WTC11 (cell line): ENCODE data around the gene XIST. TPM values are rescaled to one million over a fixed set of nuclear protein-coding genes. Genes with fewer than 3 reads are reported as not detected.

Experiments
- ATAC-seq: fragments of 200-7000 bp; cut with Tn5 transposase; 2 replicates; pipeline ENCODE4 v1.10.0; 2021; ENCODE audit warnings: mild to moderate bottlenecking, moderate library complexity
- CTCF ChIA-PET: fragments of 300-600 bp; sonication (Branson Sonifier 250); formaldehyde crosslinking; loops from one replicate; lab custom pipeline; 2021; ENCODE audit warnings: antibody characterized with exemption; lab: Charles Lee
- POLR2A ChIA-PET: fragments of 350-600 bp; sonication (Branson Sonifier 250); formaldehyde crosslinking; loops from one replicate; lab custom pipeline; 2021; ENCODE audit warnings: antibody characterized with exemption; lab: Charles Lee
- DNase-seq: peaks from one replicate; pipeline ENCODE4 v3.0.0; 2021; ENCODE audit warnings: low spot score
- H3K27ac Mint-ChIP-seq: 2 replicates; pipeline ENCODE4 v1.8.0; 2021; ENCODE audit warnings: mixed read lengths
- H3K27me3 Mint-ChIP-seq: 2 replicates; pipeline ENCODE4 v1.8.0; 2021; ENCODE audit warnings: low read depth, mild to moderate bottlenecking, moderate library complexity, mixed read lengths
- H3K36me3 Mint-ChIP-seq: 2 replicates; pipeline ENCODE4 v1.8.0; 2021; ENCODE audit warnings: mixed read lengths
- H3K4me1 Mint-ChIP-seq: 2 replicates; pipeline ENCODE4 v1.8.0; 2022; ENCODE audit warnings: mixed read lengths
- H3K4me3 Mint-ChIP-seq: 2 replicates; pipeline ENCODE4 v1.8.0; 2021; ENCODE audit warnings: mild to moderate bottlenecking, moderate library complexity, mixed read lengths
- H3K9me3 Mint-ChIP-seq: 2 replicates; pipeline ENCODE4 v1.8.0; 2021; ENCODE audit warnings: mixed read lengths
- ARID4B ChIP-seq: sonication (generic); formaldehyde crosslinking; IDR thresholded peaks from 2 replicates; pipeline ENCODE4 v1.8.0; 2023; ENCODE audit warnings: missing genetic modification reagents, mild to moderate bottlenecking, borderline replicate concordance
- CREB1 ChIP-seq: sonication (generic); formaldehyde crosslinking; IDR thresholded peaks from 2 replicates; pipeline ENCODE4 v1.8.0; 2023; ENCODE audit warnings: mild to moderate bottlenecking, missing genetic modification reagents
- CTCF ChIP-seq: fragments of 200-600 bp; IDR thresholded peaks from 2 replicates; pipeline ENCODE4 v1.8.0; 2022; ENCODE audit warnings: antibody characterized with exemption
- GABPB1 ChIP-seq: sonication (generic); formaldehyde crosslinking; IDR thresholded peaks from 2 replicates; pipeline ENCODE4 v1.8.1; 2023; ENCODE audit warnings: mild to moderate bottlenecking, missing genetic modification reagents
- IRF1 ChIP-seq: sonication (generic); formaldehyde crosslinking; IDR thresholded peaks from 2 replicates; pipeline ENCODE4 v1.8.0; 2023; ENCODE audit warnings: missing genetic modification reagents
- STAT6 ChIP-seq: sonication (generic); formaldehyde crosslinking; conservative IDR thresholded peaks from 2 replicates; pipeline ENCODE4 v1.8.1; 2023; ENCODE audit warnings: mild to moderate bottlenecking, low read depth, missing genetic modification reagents, moderate library complexity
- TCF7 ChIP-seq: sonication (generic); formaldehyde crosslinking; IDR thresholded peaks from 2 replicates; pipeline ENCODE4 v1.8.0; 2022; ENCODE audit warnings: mild to moderate bottlenecking, low read depth, missing genetic modification reagents, moderate library complexity
- ZNF219 ChIP-seq: sonication (generic); formaldehyde crosslinking; IDR thresholded peaks from 2 replicates; pipeline ENCODE4 v1.8.0; 2023; ENCODE audit warnings: missing genetic modification reagents, mild to moderate bottlenecking, borderline replicate concordance
- ZNF317 ChIP-seq: sonication (generic); formaldehyde crosslinking; IDR thresholded peaks from 2 replicates; pipeline ENCODE4 v1.8.1; 2023; ENCODE audit warnings: low read depth, mild to moderate bottlenecking, moderate library complexity, missing genetic modification reagents, borderline replicate concordance
- ZNF396 ChIP-seq: fragments of 250-450 bp; sonication (Bioruptor Pico); IDR thresholded peaks from 2 replicates; pipeline ENCODE4 v1.8.0; 2021; ENCODE audit warnings: mild to moderate bottlenecking, moderate library complexity, borderline replicate concordance
- total RNA-seq: library from RNA; stranded (reverse); gene quantifications from 3 replicates; pipeline ENCODE4 v1.2.3, GENCODE V29; 2021
- TF ChIP-seq, protein P1 (sequence below): sonication (generic); formaldehyde crosslinking; IDR thresholded peaks from 2 replicates; pipeline ENCODE4 v1.8.1; 2022; ENCODE audit warnings: low read depth, mild to moderate bottlenecking, moderate library complexity, missing genetic modification reagents, borderline replicate concordance

XIST gene
- total RNA-seq, 1 experiment from 2014 or later: 0.77 TPM

DNA sequence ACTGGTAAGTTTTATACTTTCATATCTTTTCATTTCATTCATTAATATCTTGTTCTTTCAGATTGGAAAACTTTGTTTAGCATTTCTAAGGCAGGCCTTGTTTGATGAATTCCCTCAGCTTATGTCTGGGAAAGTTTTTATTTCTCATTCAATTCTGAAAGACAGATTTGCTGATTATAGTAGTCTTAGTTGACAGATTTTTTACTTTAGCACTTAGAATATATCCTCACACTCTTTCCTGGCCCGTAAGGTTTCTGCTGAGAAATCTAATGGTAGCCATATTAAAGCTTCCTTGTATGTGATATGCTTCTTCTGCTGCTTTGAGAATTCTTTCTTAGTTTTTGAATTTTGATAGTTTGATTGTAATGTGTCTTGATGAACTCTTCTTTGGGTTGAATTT lies 7.1 kb upstream of the XIST start:
- POLR2A ChIA-PET: no interaction called here
- Mint-ChIP-seq H3K4me3 (no peak overlapping the region), H3K9me3 (peaks cover 14% of the 10 kb centered on the region), H3K4me1 (peaks cover 16% of the 10 kb centered on the region), H3K27ac (no peak overlapping the region), H3K27me3 (no peaks in the 10 kb centered on the region), H3K36me3 (peaks cover 15% of the 10 kb centered on the region)
- no peak for TF ChIP-seq ZNF219 (CRISPR knock-in tag)
- TF ChIP-seq IRF1: no peak
- TF ChIP-seq TCF7 (CRISPR knock-in tag): no peak
- no peak for TF ChIP-seq GABPB1
- TF ChIP-seq ZNF317 (CRISPR knock-in tag): no peak
- TF ChIP-seq, protein P1, sequence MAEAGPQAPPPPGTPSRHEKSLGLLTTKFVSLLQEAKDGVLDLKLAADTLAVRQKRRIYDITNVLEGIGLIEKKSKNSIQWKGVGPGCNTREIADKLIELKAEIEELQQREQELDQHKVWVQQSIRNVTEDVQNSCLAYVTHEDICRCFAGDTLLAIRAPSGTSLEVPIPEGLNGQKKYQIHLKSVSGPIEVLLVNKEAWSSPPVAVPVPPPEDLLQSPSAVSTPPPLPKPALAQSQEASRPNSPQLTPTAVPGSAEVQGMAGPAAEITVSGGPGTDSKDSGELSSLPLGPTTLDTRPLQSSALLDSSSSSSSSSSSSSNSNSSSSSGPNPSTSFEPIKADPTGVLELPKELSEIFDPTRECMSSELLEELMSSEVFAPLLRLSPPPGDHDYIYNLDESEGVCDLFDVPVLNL (CRISPR knock-in tag): no peak
- no peak for TF ChIP-seq ARID4B (CRISPR knock-in tag)
- TF ChIP-seq ZNF396 (CRISPR knock-in tag): no peak
- ATAC-seq (no peak), DNase-seq (no peak)
- CTCF ChIA-PET: no interaction called here

- Mint-ChIP-seq H3K27ac (no peak overlapping the region), H3K9me3 (peaks cover 34% of the 10 kb centered on the region), H3K4me3 (no peak overlapping the region)
- peak; percentile 51 for DNase-seq
- TF ChIP-seq CTCF: peak; percentile 28; the same call in 1 of the 2 replicates
- no peak for TF ChIP-seq STAT6 (CRISPR knock-in tag)
- TF ChIP-seq CREB1 (CRISPR knock-in tag): no peak
- TF ChIP-seq, all 79 proteins: peak for 1
- Mint-ChIP-seq H3K27me3 (peaks cover 2% of the 10 kb centered on the region; the same call in 1 of the 2 replicates), H3K4me1 (peaks cover 13% of the 10 kb centered on the region), H3K36me3 (peaks cover 36% of the 10 kb centered on the region)
- ChIA-PET CTCF (interaction anchor here (1.1 kb wide), 3 partner anchors 110 to 489 kb away, joined by 3 to 6 read pairs (median 3); no protein-coding TSS in a partner anchor), POLR2A (no interaction called here)
- peak; percentile 73 for ATAC-seq
Measured at GRCh38 chrX:73855546-73855945, 3.0 kb upstream of the XIST start.
